Osteoblast (primary cell): ENCODE results near the gene FAF2. TPM values are rescaled to one million over a fixed set of nuclear protein-coding genes. Genes with fewer than 3 reads are reported as not detected.

ENCODE experiments used
- DNase-seq: peaks from one replicate; pipeline ENCODE4 v3.0.0; 2011; ENCODE audit warnings: low spot score, mixed read lengths; ENCODE audit not compliant: insufficient read length; ENCODE audit errors: missing footprints
- H2AFZ ChIP-seq: 2 replicates; pipeline ENCODE4 v1.6.0; 2011; ENCODE audit warnings: mild to moderate bottlenecking, low read length
- H3K27ac ChIP-seq: 2 replicates; pipeline ENCODE4 v1.5.1; 2011; ENCODE audit warnings: mild to moderate bottlenecking, low read depth, low read length, moderate library complexity
- H3K27me3 ChIP-seq: 2 replicates; pipeline ENCODE4 v1.6.0; 2012; ENCODE audit warnings: mild to moderate bottlenecking, control low read depth, inconsistent platforms, low read length, moderate library complexity; ENCODE audit not compliant: insufficient read depth
- H3K36me3 ChIP-seq: 2 replicates; pipeline ENCODE4 v1.5.1; 2011; ENCODE audit warnings: mild to moderate bottlenecking, low read length, control low read depth, moderate library complexity; ENCODE audit not compliant: insufficient read depth
- H3K4me1 ChIP-seq: 2 replicates; pipeline ENCODE4 v1.5.1; 2011; ENCODE audit warnings: mild to moderate bottlenecking, low read length, control low read depth, moderate library complexity; ENCODE audit not compliant: insufficient read depth
- H3K4me2 ChIP-seq: 2 replicates; pipeline ENCODE4 v1.6.0; 2011; ENCODE audit warnings: mild to moderate bottlenecking, low read length; ENCODE audit not compliant: insufficient read depth
- H3K4me3 ChIP-seq: fragments of 200-600 bp; sonication (generic); 3 replicates; pipeline ENCODE4 v1.5.1; 2012; ENCODE audit warnings: mild to moderate bottlenecking, low read length, inconsistent platforms; ENCODE audit not compliant: insufficient read depth
- H3K79me2 ChIP-seq: 2 replicates; pipeline ENCODE4 v1.6.0; 2012; ENCODE audit warnings: mild to moderate bottlenecking, low read length, control low read depth, inconsistent platforms; ENCODE audit not compliant: insufficient read depth
- H3K9me3 ChIP-seq: 2 replicates; pipeline ENCODE4 v1.5.1; 2011; ENCODE audit warnings: low read depth, low read length, control low read depth
- H4K20me1 ChIP-seq: 2 replicates; pipeline ENCODE4 v1.6.0; 2012; ENCODE audit warnings: mild to moderate bottlenecking, low read length, control low read depth; ENCODE audit not compliant: insufficient read depth
- total RNA-seq: library from RNA; depleted of rRNA; stranded (reverse); fragments of >200 nt; gene quantifications from 2 replicates; pipeline ENCODE4 v1.2.3, GENCODE V29; 2012
- TF ChIP-seq, protein P1 (sequence below): IDR thresholded peaks from 2 replicates; pipeline ENCODE4 v1.5.1; 2011; ENCODE audit warnings: mild to moderate bottlenecking, low read depth, low read length, moderate library complexity; ENCODE audit errors: extremely low read depth

FAF2 gene
- total RNA-seq, 1 donor = 40.2 TPM

DNA sequence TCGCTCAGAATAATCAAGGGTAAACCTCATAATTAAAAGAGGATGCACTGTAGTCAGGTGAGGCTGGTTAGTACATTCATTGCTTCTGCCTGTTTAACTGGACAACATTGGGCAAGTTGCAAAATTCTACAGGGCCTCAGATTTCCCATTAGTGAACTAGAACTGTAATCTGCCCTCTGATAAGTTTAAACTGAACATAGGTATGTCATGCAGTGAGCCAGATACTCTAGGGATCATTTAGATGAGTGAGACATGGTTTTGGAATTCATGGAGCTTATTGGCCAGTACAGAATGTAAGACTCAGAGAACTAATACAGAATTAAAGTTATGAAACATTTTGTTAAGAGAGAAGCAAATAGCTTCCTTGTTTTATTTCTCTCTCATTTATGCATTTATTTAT lies 53.1 kb downstream of the FAF2 start:
- Histone ChIP-seq H2AFZ (no peak overlapping the region), H3K4me2 (no peak overlapping the region), H3K79me2 (peaks cover 2% of the 10 kb centered on the region), H3K27ac (peak overlapping the region; percentile 43), H3K4me1 (peaks cover 21% of the 10 kb centered on the region), H3K27me3 (no peaks in the 10 kb centered on the region), H3K4me3 (no peak overlapping the region), H3K9me3 (no peaks in the 10 kb centered on the region), H3K36me3 (peaks cover 56% of the 10 kb centered on the region), H4K20me1 (no peaks in the 10 kb centered on the region)
- DNase-seq = peak; percentile 94
- TF ChIP-seq, protein P1, sequence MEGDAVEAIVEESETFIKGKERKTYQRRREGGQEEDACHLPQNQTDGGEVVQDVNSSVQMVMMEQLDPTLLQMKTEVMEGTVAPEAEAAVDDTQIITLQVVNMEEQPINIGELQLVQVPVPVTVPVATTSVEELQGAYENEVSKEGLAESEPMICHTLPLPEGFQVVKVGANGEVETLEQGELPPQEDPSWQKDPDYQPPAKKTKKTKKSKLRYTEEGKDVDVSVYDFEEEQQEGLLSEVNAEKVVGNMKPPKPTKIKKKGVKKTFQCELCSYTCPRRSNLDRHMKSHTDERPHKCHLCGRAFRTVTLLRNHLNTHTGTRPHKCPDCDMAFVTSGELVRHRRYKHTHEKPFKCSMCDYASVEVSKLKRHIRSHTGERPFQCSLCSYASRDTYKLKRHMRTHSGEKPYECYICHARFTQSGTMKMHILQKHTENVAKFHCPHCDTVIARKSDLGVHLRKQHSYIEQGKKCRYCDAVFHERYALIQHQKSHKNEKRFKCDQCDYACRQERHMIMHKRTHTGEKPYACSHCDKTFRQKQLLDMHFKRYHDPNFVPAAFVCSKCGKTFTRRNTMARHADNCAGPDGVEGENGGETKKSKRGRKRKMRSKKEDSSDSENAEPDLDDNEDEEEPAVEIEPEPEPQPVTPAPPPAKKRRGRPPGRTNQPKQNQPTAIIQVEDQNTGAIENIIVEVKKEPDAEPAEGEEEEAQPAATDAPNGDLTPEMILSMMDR = no peak

DNA sequence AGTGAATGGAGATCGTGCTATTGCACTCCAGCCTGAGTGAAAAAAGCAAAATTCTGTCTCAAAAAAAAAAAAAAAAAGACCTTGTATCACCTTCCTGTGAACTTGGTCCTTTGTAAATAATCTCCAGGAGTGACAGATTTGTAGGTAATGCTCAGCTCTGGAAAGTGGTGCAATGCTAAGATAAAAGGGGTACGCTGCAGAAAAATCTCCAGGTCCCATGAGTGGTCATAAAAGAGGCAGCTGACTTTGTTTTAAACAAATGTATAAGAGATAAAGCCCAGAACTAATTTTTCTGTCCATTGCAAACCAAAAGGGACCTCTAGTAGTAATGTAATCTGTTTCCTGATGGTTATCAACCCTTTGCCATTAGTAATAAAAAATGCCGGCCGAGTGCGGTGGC lies 55.3 kb downstream of the FAF2 start:
- Histone ChIP-seq H4K20me1 (no peaks in the 10 kb centered on the region), H2AFZ (no peak overlapping the region), H3K27ac (no peak overlapping the region), H3K4me3 (no peak overlapping the region), H3K27me3 (no peaks in the 10 kb centered on the region), H3K36me3 (peaks cover 65% of the 10 kb centered on the region), H3K4me1 (peaks cover 16% of the 10 kb centered on the region), H3K79me2 (peaks cover 2% of the 10 kb centered on the region), H3K9me3 (no peaks in the 10 kb centered on the region), H3K4me2 (no peak overlapping the region)
- TF ChIP-seq, protein P1 = no peak
- no peak for DNase-seq

DNA sequence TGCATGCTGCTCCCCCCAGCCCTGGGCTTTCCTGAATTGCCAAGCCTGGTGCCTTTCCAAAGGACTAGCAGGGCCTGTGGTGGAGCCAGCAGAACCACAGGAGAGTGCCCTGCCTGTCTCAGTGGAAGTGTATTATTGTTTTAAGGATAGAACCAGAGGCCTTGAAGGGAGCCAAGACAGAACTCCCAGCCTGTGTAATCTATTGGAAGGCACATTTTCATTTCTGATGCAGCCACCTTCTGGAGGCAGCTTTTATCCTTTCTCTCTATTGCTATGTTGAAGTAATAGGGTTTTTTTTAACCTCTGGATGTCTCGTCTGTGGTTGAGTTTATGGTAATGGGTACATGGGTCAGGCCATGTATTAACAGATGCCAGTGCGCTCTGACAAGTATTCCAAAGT lies 59.7 kb downstream of the FAF2 start:
- no peak for DNase-seq
- no peak overlapping the region for H3K4me3 ChIP-seq
- H3K36me3 ChIP-seq = peaks cover 54% of the 10 kb centered on the region
- no peaks in the 10 kb centered on the region for H4K20me1 ChIP-seq
- H3K79me2 ChIP-seq = no peaks in the 10 kb centered on the region
- H3K27ac ChIP-seq = no peak overlapping the region
- H3K4me2 ChIP-seq = no peak overlapping the region
- H3K9me3 ChIP-seq = no peaks in the 10 kb centered on the region
- no peaks in the 10 kb centered on the region for H3K4me1 ChIP-seq
- no peaks in the 10 kb centered on the region for H3K27me3 ChIP-seq
- no peak overlapping the region for H2AFZ ChIP-seq
- TF ChIP-seq, protein P1 = no peak

DNA sequence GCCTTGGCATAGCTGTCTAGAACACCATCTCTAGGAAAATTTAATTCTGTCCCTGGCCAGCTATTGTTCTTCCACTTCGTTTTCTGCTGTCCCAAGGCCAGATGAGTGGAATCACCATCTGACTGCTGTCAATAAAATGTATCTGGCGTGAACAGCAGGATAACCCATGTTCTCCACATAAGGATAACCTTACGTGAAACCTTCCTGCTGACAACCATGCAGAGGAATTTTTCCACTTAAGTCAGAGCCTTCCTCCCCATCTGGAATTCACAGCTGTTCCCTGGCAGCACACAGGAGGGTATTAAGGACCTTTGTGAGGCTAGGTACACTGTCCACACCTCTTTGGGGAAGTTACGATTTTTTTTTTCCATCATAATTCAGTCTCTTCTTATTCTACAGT lies 60.4 kb downstream of the FAF2 start:
- no peaks in the 10 kb centered on the region for H3K9me3 ChIP-seq
- no peak overlapping the region for H3K27ac ChIP-seq
- TF ChIP-seq, protein P1 = no peak
- no peaks in the 10 kb centered on the region for H4K20me1 ChIP-seq
- peaks cover 50% of the 10 kb centered on the region for H3K36me3 ChIP-seq
- no peak for DNase-seq
- H3K4me3 ChIP-seq = no peak overlapping the region
- H3K4me1 ChIP-seq = no peaks in the 10 kb centered on the region
- H3K4me2 ChIP-seq = no peak overlapping the region
- H3K79me2 ChIP-seq = no peaks in the 10 kb centered on the region
- no peaks in the 10 kb centered on the region for H3K27me3 ChIP-seq
- H2AFZ ChIP-seq = no peak overlapping the region
